ENCODE results near the gene ZNF385A.
"Not testable (repeated sequence)": the region's sequence is repeated elsewhere in the genome, so short reads cannot be mapped to it uniquely, and the experiment has no call there.

The ZNF385A gene

DNA sequence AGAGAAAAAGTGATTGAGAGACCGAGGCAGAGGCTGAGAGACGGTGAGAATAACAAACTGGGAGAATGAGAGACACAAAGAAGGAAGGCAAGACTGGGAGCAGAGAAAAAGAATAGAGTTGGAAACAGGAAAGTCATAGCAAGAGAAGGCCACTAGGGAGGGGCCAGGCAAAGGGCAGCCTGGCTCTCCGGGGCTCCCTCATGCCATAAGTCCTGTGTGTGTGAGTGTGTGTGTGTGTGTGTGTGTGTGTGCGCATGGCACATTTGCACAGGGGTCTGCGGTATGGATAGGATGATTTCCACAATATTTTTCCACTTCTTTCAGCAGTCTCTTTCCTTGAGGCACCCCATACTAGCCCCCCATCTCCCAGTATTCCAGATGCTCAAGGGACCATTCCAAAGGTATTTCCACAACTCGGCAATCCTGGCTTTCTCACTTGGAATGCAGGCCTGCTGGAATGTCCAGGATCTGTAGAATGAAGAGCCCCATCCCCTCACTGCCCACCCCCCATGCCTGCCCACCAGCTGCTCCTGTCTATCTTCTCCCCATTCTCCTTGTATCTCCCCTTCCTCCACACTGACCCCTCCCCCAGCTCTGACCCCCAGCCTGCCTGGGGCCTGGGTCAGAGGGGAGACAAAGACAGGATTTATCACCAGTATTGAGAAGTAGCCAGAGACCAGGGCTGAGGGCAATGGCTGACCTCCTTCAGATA, 29.3 kb downstream of the ZNF385A start:
- no peak for TF ChIP-seq CTCF (conservative IDR thresholded peaks at IDR 0.05; ENCODE audit: control insufficient read depth, insufficient read depth, low read depth, low read length)
- DNase-seq (ENCODE audit: low read depth): no peak
- no peak overlapping the region for H3K4me3 ChIP-seq (ENCODE audit: control insufficient read depth, low read depth, low read length)

GRCh38 chr12:54354271-54354670, 30.3 kb downstream of the ZNF385A start:
- not testable (repeated sequence) for DNase-seq (ENCODE audit: low read depth); H3K4me3 ChIP-seq (ENCODE audit: control insufficient read depth, low read depth, low read length)

- H3K4me3 ChIP-seq (ENCODE audit: control insufficient read depth, low read depth, low read length): no peak overlapping the region
- DNase-seq (ENCODE audit: low read depth): peak; percentile 84
- no peak for TF ChIP-seq CTCF (conservative IDR thresholded peaks at IDR 0.05; ENCODE audit: control insufficient read depth, insufficient read depth, low read depth, low read length)
Observed at GRCh38 chr12:54352891-54353874, 31.4 kb downstream of the ZNF385A start.

- H3K4me3 ChIP-seq (ENCODE audit: control insufficient read depth, low read depth, low read length): no peak overlapping the region
- DNase-seq (ENCODE audit: low read depth): peak; percentile 75
- TF ChIP-seq CTCF (conservative IDR thresholded peaks at IDR 0.05; ENCODE audit: control insufficient read depth, insufficient read depth, low read depth, low read length): no peak
Observed at GRCh38 chr12:54352022-54352531, 32.5 kb downstream of the ZNF385A start.

DNA sequence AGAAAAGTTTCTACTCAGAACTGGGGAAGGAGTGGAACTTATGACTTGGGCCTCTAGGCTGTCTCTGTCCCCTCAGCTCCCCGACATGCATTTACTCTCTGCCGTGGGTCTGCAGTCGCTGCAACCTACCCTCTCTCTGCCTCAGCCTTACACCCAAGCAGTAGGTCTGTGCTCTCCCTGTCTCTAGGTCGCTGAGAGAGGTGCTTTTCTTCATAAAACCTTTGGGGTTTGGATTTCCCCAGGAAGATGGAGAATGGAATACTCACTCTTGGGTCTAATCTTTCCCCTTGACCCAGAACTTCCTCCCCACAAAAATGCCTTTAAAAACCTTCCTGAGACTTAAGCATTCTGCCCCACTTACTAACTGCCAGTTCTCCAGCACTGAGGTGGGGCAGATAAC, 33.2 kb downstream of the ZNF385A start:
- no peak overlapping the region for H3K4me3 ChIP-seq (ENCODE audit: control insufficient read depth, low read depth, low read length)
- TF ChIP-seq CTCF (conservative IDR thresholded peaks at IDR 0.05; ENCODE audit: control insufficient read depth, insufficient read depth, low read depth, low read length): no peak
- no peak for DNase-seq (ENCODE audit: low read depth)

DNA sequence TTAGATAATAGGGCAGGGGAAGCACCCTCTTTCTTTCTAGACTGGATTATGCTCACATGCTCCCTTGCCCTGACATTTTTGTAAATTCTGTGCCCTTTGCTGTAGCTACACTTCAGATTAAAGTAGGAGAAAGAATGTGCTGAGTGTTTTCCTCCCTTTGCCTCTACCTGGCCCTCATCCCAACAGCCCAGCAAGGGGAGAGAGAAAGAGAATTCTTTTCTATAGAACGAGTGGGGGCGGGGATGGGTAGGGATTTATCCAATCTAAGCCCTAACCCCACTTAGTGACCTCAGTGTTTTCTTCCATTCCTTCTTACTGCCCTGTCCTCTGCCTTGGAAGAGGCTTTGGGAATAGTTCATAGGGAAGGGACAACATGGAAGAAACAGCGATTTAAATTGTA, 33.8 kb downstream of the ZNF385A start:
- no peak for TF ChIP-seq CTCF (conservative IDR thresholded peaks at IDR 0.05; ENCODE audit: control insufficient read depth, insufficient read depth, low read depth, low read length)
- no peak for DNase-seq (ENCODE audit: low read depth)
- H3K4me3 ChIP-seq (ENCODE audit: control insufficient read depth, low read depth, low read length): no peak overlapping the region

- no peak for TF ChIP-seq CTCF (conservative IDR thresholded peaks at IDR 0.05; ENCODE audit: control insufficient read depth, insufficient read depth, low read depth, low read length)
- no peak overlapping the region for H3K4me3 ChIP-seq (ENCODE audit: control insufficient read depth, low read depth, low read length)
- no peak for DNase-seq (ENCODE audit: low read depth)
Observed at GRCh38 chr12:54349679-54350078, 34.9 kb downstream of the ZNF385A start.

Data from fibroblast of mammary gland (primary cell).